GOT3 (cell line): ENCODE results near the gene FYCO1.

ENCODE experiments used
- DNase-seq: peaks from one replicate; lab custom pipeline; 2025; ENCODE audit warnings: mixed read lengths; lab: John Stamatoyannopoulos, UW

The FYCO1 gene

GRCh38 chr3:45885979-45886705 lies 109.5 kb downstream of the FYCO1 start, which contains the start of gene CCR9:
Gene CCR9 (plus strand): TSS chr3:45886543. CDS start chr3:45894934, 8,391 bp downstream.
- DNase-seq: no peak

- DNase-seq: no peak
Observed at GRCh38 chr3:45884368-45885201, 111.0 kb downstream of the FYCO1 start.

DNA sequence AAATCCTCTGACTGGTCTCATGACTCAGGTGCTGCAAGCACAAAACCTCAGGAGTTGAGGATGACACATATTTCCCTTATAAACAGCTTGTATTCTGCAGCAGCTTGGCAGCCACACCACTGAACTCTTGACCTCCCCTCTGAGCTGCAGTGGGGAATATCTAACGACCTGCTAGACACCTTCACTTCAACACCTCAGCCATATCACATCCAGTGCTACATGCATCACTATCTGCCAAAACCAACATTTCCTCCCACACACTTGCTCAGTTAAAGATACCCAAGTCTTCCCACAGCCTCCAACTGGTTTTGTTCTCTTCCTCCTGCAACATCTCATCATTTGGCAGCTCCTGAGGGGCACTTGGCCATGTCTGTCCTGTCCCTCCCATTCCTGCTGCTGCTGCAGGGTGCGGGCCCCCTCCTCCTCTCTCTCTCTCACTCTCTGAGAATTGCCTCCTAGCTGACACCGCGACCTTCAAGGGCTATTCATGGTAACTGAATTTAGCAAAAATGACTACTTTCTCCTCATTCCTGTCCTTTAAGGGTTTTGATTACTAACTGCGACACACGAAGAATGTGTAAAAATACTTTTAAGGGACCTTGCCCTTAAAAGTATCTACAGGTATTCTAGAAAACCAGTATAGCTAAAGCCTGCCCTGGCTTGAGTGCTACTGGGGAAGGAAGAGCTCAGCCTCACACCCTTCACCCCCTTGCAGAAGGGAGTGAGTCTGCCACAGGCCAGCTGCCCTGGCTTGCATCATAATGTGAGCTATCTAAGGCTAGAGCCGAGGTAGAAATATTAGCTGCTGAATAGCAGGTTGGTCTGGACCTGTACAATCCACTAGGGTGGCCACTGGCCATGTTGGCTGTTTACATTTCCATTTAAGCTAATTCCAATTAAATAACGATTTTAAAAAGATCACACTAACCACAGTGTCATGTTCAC lies 114.3 kb downstream of the FYCO1 start:
- DNase-seq: no peak

GRCh38 chr3:45880725-45881077 lies 114.9 kb downstream of the FYCO1 start:
- DNase-seq: no peak

DNA sequence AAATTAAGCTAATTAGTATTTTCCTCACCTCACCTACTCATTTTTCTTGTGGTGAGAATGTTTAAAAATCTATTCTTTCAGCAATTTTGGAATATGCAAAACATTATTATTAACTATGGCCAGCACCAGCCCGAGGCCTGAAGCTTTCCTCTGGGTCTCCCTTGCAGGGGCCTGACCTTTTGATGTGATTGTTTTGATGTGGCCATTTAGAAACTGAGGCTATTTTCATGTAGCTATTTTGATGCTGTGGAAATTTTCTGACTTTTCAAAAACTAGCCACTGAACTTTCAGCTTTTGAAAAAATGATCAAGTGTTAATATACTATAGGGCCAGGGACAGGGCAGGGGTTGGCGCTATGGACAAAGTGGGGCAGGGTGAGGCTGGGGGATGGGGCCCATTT lies 117.5 kb downstream of the FYCO1 start:
- no peak for DNase-seq

GRCh38 chr3:45874677-45875346 lies 120.8 kb downstream of the FYCO1 start:
- DNase-seq: no peak

- no peak for DNase-seq
Observed at GRCh38 chr3:45873638-45874037, 122.0 kb downstream of the FYCO1 start.

GRCh38 chr3:45873036-45873435 lies 122.6 kb downstream of the FYCO1 start:
- DNase-seq: no peak

- DNase-seq: no peak
Observed at GRCh38 chr3:45872569-45872968, 123.1 kb downstream of the FYCO1 start.

- no peak for DNase-seq
Observed at GRCh38 chr3:45871780-45872179, 123.8 kb downstream of the FYCO1 start.

DNA sequence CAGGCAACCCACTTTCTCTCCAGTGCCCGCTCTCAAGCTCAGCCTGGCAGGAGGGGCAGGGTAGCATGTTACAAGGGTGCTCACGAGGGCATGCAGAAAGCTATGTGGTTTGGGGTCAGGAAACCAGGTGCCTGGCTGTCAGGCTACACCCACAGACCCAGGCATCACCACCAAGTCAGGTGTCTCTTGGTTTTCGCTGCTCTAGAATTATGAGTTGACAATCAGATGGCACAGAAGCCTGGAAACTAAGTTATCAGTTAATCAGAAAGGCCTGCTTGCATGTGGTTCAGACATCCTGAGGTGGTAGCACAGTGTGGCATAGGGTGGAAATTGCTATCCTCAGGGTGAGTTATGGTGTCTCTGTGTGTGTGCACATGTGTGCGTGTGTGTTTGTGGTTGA lies 125.5 kb downstream of the FYCO1 start:
- DNase-seq: no peak

- no peak for DNase-seq
Observed at GRCh38 chr3:45869638-45870037, 126.0 kb downstream of the FYCO1 start.

DNA sequence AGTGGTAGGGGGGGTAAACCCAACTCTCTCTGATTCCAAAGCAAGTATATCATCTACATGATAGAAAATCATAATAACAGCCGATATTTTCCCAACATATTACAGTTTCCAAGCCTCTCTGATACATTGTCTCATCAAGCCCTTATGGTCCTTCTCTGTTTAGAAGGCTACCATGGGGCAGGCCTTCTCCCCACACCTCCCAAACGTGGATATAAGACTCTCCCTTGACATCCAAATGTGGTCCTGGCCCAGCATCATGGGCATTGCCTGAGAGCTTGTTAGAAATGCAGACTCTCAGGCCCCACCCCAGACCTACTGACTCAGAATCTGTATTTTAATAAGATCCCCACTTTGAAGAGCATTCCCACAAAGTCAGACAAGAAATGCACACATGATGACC lies 127.0 kb downstream of the FYCO1 start:
- no peak for DNase-seq

DNA sequence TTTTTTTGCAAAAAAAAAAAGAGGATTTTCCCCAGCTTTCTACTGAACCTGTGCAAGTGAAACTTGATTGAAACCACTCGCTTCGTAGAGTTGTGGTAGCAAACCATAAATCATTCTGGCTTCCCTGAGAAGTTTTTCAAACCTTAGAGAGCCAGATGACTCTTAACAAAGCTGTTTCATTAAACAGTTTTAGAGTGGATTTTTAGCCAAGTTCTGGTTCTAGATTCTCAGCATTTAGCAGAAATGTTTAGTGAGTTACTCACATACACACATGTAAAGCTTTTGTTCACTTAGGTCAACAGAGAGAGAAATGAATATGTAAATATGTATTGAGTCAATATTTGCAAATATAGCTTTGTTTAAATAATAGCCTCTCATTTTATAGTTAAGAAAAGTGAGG lies 127.4 kb downstream of the FYCO1 start:
- DNase-seq: no peak
